Measurements from ENCODE around the gene DPEP2. TPM values are rescaled to one million over a fixed set of nuclear protein-coding genes. Genes with fewer than 3 reads are reported as not detected.

The DPEP2 gene
- total and polyA plus RNA-seq, 2 of the 13 experiments (the other 11 are each of a cell fraction or from before 2014, with no cell fraction given) = 0.18 TPM; not detected in 1

DNA sequence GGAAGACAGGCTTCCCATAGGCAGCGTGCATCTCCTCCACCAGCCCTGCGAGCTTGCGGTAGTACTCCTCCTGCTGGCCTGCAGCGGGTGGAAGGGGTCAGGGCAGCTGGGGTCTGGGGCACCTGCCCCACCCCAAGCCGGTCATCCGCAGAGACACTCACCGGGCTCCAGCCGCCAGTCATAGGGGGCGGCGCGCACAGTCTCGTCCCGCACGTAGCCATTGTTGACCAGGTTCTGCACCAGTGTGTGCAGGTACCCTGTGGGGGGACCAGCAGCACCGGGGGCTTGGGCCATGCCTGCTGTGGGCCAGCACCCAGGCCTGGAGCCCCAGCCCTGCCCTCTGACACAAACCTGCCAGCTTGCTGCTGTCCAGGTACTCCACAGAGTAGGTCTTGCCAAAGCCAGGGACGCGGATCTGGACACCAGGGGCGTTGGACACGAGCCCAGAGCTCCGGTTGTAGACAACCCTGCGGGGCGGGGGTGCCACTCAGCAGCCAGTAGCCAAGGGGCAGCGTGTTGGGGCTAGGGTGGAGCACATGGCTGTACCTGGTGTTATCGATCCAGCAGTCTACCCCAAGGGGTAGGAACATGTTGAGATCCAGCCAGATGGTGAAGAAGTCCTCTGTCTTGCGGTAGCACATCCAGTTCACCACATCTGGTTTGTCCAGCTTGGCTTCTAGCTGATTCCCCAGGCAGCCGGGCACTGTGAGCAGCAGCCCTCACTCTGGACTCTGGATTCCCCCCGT, 56.6 kb downstream of the DPEP2 start (continued):
- TF ChIP-seq, protein P1, sequence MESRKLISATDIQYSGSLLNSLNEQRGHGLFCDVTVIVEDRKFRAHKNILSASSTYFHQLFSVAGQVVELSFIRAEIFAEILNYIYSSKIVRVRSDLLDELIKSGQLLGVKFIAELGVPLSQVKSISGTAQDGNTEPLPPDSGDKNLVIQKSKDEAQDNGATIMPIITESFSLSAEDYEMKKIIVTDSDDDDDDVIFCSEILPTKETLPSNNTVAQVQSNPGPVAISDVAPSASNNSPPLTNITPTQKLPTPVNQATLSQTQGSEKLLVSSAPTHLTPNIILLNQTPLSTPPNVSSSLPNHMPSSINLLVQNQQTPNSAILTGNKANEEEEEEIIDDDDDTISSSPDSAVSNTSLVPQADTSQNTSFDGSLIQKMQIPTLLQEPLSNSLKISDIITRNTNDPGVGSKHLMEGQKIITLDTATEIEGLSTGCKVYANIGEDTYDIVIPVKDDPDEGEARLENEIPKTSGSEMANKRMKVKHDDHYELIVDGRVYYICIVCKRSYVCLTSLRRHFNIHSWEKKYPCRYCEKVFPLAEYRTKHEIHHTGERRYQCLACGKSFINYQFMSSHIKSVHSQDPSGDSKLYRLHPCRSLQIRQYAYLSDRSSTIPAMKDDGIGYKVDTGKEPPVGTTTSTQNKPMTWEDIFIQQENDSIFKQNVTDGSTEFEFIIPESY (CRISPR knock-in tag; IDR thresholded peaks at IDR 0.05) = peak; percentile 87
- TF ChIP-seq ZNF264 (CRISPR knock-in tag; IDR thresholded peaks at IDR 0.05) (peak; percentile 16; the same call in 1 of the 2 replicates), LCORL (IDR thresholded peaks at IDR 0.05) (no peak), LCORL (CRISPR knock-in tag; IDR thresholded peaks at IDR 0.05) (peak; percentile 33), ATAD3A (CRISPR knock-in tag; IDR thresholded peaks at IDR 0.05) (no peak), MZF1 (CRISPR knock-in tag; IDR thresholded peaks at IDR 0.05; ENCODE audit: borderline replicate concordance) (0 out of 2 replicates have a peak, but pooled peaks have one; percentile 57), ZKSCAN5 (CRISPR knock-in tag; IDR thresholded peaks at IDR 0.05) (0 out of 2 replicates have a peak, but pooled peaks have one; percentile 47), ETV5 (CRISPR knock-in tag; IDR thresholded peaks at IDR 0.05; ENCODE audit: borderline replicate concordance) (peak; percentile 22; the same call in 1 of the 2 replicates), HNRNPLL (IDR thresholded peaks at IDR 0.05; ENCODE audit: low read depth, low read length, poor library complexity, severe bottlenecking) (peak; percentile 48), ZBTB40 (IDR thresholded peaks at IDR 0.05) (no peak), ZBTB40 (CRISPR knock-in tag; IDR thresholded peaks at IDR 0.05) (0 out of 2 replicates have a peak, but pooled peaks have one; percentile 63), GABPB1 (CRISPR knock-in tag; IDR thresholded peaks at IDR 0.05) (peak; percentile 58; the same call in 1 of the 2 replicates), ZFP41 (CRISPR knock-in tag; IDR thresholded peaks at IDR 0.05; ENCODE audit: borderline replicate concordance) (0 out of 2 replicates have a peak, but pooled peaks have one; percentile 25)
- TF ChIP-seq, protein P2, sequence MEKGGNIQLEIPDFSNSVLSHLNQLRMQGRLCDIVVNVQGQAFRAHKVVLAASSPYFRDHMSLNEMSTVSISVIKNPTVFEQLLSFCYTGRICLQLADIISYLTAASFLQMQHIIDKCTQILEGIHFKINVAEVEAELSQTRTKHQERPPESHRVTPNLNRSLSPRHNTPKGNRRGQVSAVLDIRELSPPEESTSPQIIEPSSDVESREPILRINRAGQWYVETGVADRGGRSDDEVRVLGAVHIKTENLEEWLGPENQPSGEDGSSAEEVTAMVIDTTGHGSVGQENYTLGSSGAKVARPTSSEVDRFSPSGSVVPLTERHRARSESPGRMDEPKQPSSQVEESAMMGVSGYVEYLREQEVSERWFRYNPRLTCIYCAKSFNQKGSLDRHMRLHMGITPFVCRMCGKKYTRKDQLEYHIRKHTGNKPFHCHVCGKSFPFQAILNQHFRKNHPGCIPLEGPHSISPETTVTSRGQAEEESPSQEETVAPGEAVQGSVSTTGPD (CRISPR knock-in tag; IDR thresholded peaks at IDR 0.05) = no peak
- TF ChIP-seq, protein P3, sequence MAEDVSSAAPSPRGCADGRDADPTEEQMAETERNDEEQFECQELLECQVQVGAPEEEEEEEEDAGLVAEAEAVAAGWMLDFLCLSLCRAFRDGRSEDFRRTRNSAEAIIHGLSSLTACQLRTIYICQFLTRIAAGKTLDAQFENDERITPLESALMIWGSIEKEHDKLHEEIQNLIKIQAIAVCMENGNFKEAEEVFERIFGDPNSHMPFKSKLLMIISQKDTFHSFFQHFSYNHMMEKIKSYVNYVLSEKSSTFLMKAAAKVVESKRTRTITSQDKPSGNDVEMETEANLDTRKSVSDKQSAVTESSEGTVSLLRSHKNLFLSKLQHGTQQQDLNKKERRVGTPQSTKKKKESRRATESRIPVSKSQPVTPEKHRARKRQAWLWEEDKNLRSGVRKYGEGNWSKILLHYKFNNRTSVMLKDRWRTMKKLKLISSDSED (CRISPR knock-in tag; IDR thresholded peaks at IDR 0.05) = no peak

Measured in HepG2 (cell line).